Kidney epithelial cell (primary cell): Measurements from ENCODE around the gene ZNF148. TPM values are rescaled to one million over a fixed set of nuclear protein-coding genes. Genes with fewer than 3 reads are reported as not detected.

Experiments
- DNase-seq: peaks from one replicate; pipeline ENCODE4 v3.0.0-alpha.2; 2010; ENCODE audit warnings: low read depth
- H3K27me3 ChIP-seq: 2 replicates; pipeline ENCODE4 v1.6.0; 2011; ENCODE audit warnings: low read length; ENCODE audit not compliant: control insufficient read depth, insufficient read depth
- H3K36me3 ChIP-seq: 2 replicates; pipeline ENCODE4 v1.5.1; 2011; ENCODE audit warnings: low read length; ENCODE audit not compliant: control insufficient read depth, insufficient read depth
- H3K4me3 ChIP-seq: 2 replicates; pipeline ENCODE4 v1.5.1; 2011; ENCODE audit warnings: low read depth, mild to moderate bottlenecking, control low read depth, low read length
- CTCF ChIP-seq: IDR thresholded peaks from 2 replicates; pipeline ENCODE4 v1.5.1; 2011; ENCODE audit warnings: mild to moderate bottlenecking, moderate library complexity, low read length, control low read depth, inconsistent platforms; ENCODE audit not compliant: insufficient read depth, poor library complexity, severe bottlenecking
- total RNA-seq: library from RNA; depleted of rRNA; stranded (reverse); fragments of >200 nt; gene quantifications from 2 replicates; pipeline ENCODE4 v1.2.3, GENCODE V29; 2015

ZNF148 gene
- 21.4 and 22.8 TPM in 2 replicates for total RNA-seq

GRCh38 chr3:125374996-125375941 is at the start of gene ZNF148:
TSS of gene ZNF148 (minus strand) at chr3:125375325. CDS start at chr3:125313640, 61,685 bp downstream.
- Histone ChIP-seq H3K36me3 (no peaks in the 10 kb centered on the region), H3K27me3 (no peaks in the 10 kb centered on the region), H3K4me3 (peak within 1 kb of the TSS; percentile 69)
- no peak for DNase-seq
- TF ChIP-seq CTCF, result peak; percentile 2

- DNase-seq, result no peak
- TF ChIP-seq CTCF, result no peak
- Histone ChIP-seq H3K36me3 (no peaks in the 10 kb centered on the region), H3K27me3 (no peaks in the 10 kb centered on the region), H3K4me3 (no peak overlapping the region)
These were observed 43.2 kb upstream of the ZNF148 start for GRCh38 chr3:125418306-125418705.

GRCh38 chr3:125416235-125416634 is 41.1 kb upstream of the ZNF148 start:
- no peaks in the 10 kb centered on the region for H3K27me3 ChIP-seq
- H3K4me3 ChIP-seq, result no peak overlapping the region
- no peaks in the 10 kb centered on the region for H3K36me3 ChIP-seq
- TF ChIP-seq CTCF, result no peak
- no peak for DNase-seq

GRCh38 chr3:125414669-125415068 is 39.5 kb upstream of the ZNF148 start:
- TF ChIP-seq CTCF, result no peak
- Histone ChIP-seq H3K4me3 (no peak overlapping the region), H3K27me3 (no peaks in the 10 kb centered on the region), H3K36me3 (no peaks in the 10 kb centered on the region)
- no peak for DNase-seq

- H3K27me3 ChIP-seq, result no peaks in the 10 kb centered on the region
- DNase-seq, result no peak
- H3K36me3 ChIP-seq, result no peaks in the 10 kb centered on the region
- TF ChIP-seq CTCF, result no peak
- H3K4me3 ChIP-seq, result no peak overlapping the region
These were observed 35.8 kb upstream of the ZNF148 start for GRCh38 chr3:125410922-125411321.
